ENCODE data around the gene PAM16. TPM values are rescaled to one million over a fixed set of nuclear protein-coding genes. Genes with fewer than 3 reads are reported as not detected.
A peak's percentile ranks its signal among the peaks of the same experiment; 100 is the strongest.

PAM16 gene
- total and polyA plus RNA-seq, 3 experiments from 2014 or later, result 38.6 to 70.2 (median 66.6) TPM

DNA sequence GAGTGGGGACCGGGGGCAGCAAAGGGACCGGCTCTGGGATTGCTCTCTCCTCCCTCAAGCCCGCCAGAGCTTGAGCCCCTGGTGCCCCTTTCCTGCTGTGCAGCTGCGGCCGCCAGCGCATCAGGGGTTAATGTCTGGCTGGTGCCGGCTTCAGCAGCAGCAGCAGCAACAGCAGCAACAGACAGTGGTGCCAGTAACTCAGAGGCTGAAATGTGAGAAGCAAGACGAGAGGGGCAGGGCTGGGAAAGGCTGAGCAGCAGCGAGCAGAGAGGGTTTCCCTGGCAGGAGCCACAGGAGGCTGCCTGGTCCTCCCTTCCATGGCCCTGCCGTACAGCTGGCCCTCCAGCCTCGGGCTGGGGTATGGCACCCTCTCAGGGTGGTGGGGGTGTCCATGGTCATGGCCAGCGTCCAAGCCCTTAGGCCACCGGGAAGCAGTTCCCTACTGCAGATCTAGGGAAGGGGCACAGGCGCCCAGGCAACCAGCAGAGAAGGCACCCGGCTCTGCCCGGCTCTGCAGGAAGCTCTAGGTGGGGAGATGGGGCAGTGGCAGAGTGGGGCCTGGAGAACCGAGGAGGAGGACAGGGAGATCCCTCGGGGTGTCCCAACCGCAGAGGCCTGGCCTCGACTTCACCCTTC lies 57.2 kb downstream of the PAM16 start:
- Mint-ChIP-seq H3K27ac (no peak overlapping the region), H3K4me3 (no peak overlapping the region), H3K27me3 (peaks cover 0 to 10% of the 10 kb centered on the region in 2 donors), H3K4me1 (no peaks in the 10 kb centered on the region), H3K36me3 (no peaks in the 10 kb centered on the region), H3K9me3 (no peaks in the 10 kb centered on the region)
- Histone ChIP-seq H3K27me3 (ENCODE audit: insufficient read depth, low read length, poor library complexity, severe bottlenecking) (no peaks in the 10 kb centered on the region), H3K36me3 (ENCODE audit: insufficient read depth, low read length) (no peaks in the 10 kb centered on the region), H3K27ac (ENCODE audit: low read depth, low read length) (no peak overlapping the region), H3K4me1 (ENCODE audit: insufficient read depth, low read length) (no peaks in the 10 kb centered on the region), H3K9me3 (ENCODE audit: low read length) (no peaks in the 10 kb centered on the region), H3K4me3 (ENCODE audit: low read length) (no peak overlapping the region)
- no peak for DNase-seq
- ChIA-PET POLR2A (no interaction called here), CTCF (interaction anchor here (0.8 to 1.3 kb wide), 3 partner anchors 10 to 40 kb away, joined by 3 to 4 read pairs (median 3); no protein-coding TSS in a partner anchor)

GRCh38 chr16:4293181-4293716 lies 57.9 kb downstream of the PAM16 start:
- H3K4me3 Mint-ChIP-seq, result no peak overlapping the region
- peaks cover 0 to 10% of the 10 kb centered on the region in 2 donors for H3K27me3 Mint-ChIP-seq
- H3K4me1 Mint-ChIP-seq, result peaks cover under 1 to 4% (median 3%) of the 10 kb centered on the region in 3 donors
- Histone ChIP-seq H3K27me3 (ENCODE audit: insufficient read depth, low read length, poor library complexity, severe bottlenecking) (no peaks in the 10 kb centered on the region), H3K36me3 (ENCODE audit: insufficient read depth, low read length) (no peaks in the 10 kb centered on the region), H3K4me3 (ENCODE audit: low read length) (no peak overlapping the region), H3K9me3 (ENCODE audit: low read length) (no peaks in the 10 kb centered on the region), H3K4me1 (ENCODE audit: insufficient read depth, low read length) (peaks cover 6% of the 10 kb centered on the region), H3K27ac (ENCODE audit: low read depth, low read length) (no peak overlapping the region)
- H3K9me3 Mint-ChIP-seq, result no peaks in the 10 kb centered on the region
- no peak for DNase-seq
- H3K27ac Mint-ChIP-seq, result peak overlapping the region in 3 of 8 donors; percentile 38 to 93 (median 60)
- CTCF ChIA-PET, result interaction anchor here (0.8 to 1.3 kb wide), 4 partner anchors 11 to 39 kb away, joined by 3 to 4 read pairs (median 3); no protein-coding TSS in a partner anchor
- POLR2A ChIA-PET, result interaction anchor here (0.6 kb wide), 1 partner anchor 221 kb away, joined by 3 read pairs; no protein-coding TSS in a partner anchor
- no peaks in the 10 kb centered on the region for H3K36me3 Mint-ChIP-seq

GRCh38 chr16:4291699-4292098 lies 59.4 kb downstream of the PAM16 start:
- Histone ChIP-seq H3K4me3 (ENCODE audit: low read length) (no peak overlapping the region), H3K27me3 (ENCODE audit: insufficient read depth, low read length, poor library complexity, severe bottlenecking) (no peaks in the 10 kb centered on the region), H3K27ac (ENCODE audit: low read depth, low read length) (no peak overlapping the region), H3K4me1 (ENCODE audit: insufficient read depth, low read length) (peaks cover 10% of the 10 kb centered on the region), H3K9me3 (ENCODE audit: low read length) (no peaks in the 10 kb centered on the region), H3K36me3 (ENCODE audit: insufficient read depth, low read length) (no peaks in the 10 kb centered on the region)
- H3K27ac Mint-ChIP-seq, result no peak overlapping the region
- no peaks in the 10 kb centered on the region for H3K36me3 Mint-ChIP-seq
- H3K4me1 Mint-ChIP-seq, result peaks cover 6 to 9% (median 9%) of the 10 kb centered on the region in 3 donors
- ChIA-PET CTCF (interaction anchor here (0.5 to 4.0 kb wide), 2 partner anchors 38 to 74 kb away, joined by 3 to 72 read pairs; no protein-coding TSS in a partner anchor), POLR2A (no interaction called here)
- peak overlapping the region in 1 of 7 donors; percentile 40 for H3K4me3 Mint-ChIP-seq
- peaks cover 0 to 14% of the 10 kb centered on the region in 2 donors for H3K27me3 Mint-ChIP-seq
- DNase-seq, result no peak
- no peaks in the 10 kb centered on the region for H3K9me3 Mint-ChIP-seq

Other genes with a start within 250 kb of the PAM16 start
- 1 to 10 TPM; 8.2 to 9.2 TPM for gene ADCY9, start 234.9 kb downstream of the PAM16 start, total RNA-seq
- gene ADCY9, start 234.9 kb downstream of the PAM16 start, polyA plus RNA-seq, result 1.2 TPM
- gene SRL, start 109.2 kb downstream of the PAM16 start, total RNA-seq, result not detected
- not detected for gene SRL, start 109.2 kb downstream of the PAM16 start, polyA plus RNA-seq
- gene TFAP4, start 78.3 kb downstream of the PAM16 start, total RNA-seq, result 10 to 100 TPM; 43.0 to 43.8 TPM
- gene TFAP4, start 78.3 kb downstream of the PAM16 start, polyA plus RNA-seq, result 0.92 TPM
- gene GLIS2, start 35.3 kb downstream of the PAM16 start, total RNA-seq, result under 1 TPM; 0.13 to 0.26 TPM
- not detected for gene GLIS2, start 35.3 kb downstream of the PAM16 start, polyA plus RNA-seq
- under 1 TPM in 1 of 2 experiments, not detected in 1; 0.31 TPM for gene VASN, start 20.5 kb upstream of the PAM16 start, total RNA-seq
- gene VASN, start 20.5 kb upstream of the PAM16 start, polyA plus RNA-seq, result not detected
- gene CORO7, start 65.3 kb upstream of the PAM16 start, total RNA-seq, result 10 to 100 TPM; 92.0 to 96.3 TPM
- gene CORO7, start 65.3 kb upstream of the PAM16 start, polyA plus RNA-seq, result 129 TPM
- 100 to 1,000 TPM; 104 to 108 TPM for gene DNAJA3, start 74.5 kb upstream of the PAM16 start, total RNA-seq
- 51.1 TPM for gene DNAJA3, start 74.5 kb upstream of the PAM16 start, polyA plus RNA-seq
- 10 to 100 TPM; 63.8 to 65.8 TPM for gene NMRAL1, start 123.3 kb upstream of the PAM16 start, total RNA-seq
- gene NMRAL1, start 123.3 kb upstream of the PAM16 start, polyA plus RNA-seq, result 75.4 TPM
- gene HMOX2, start 125.1 kb upstream of the PAM16 start, total RNA-seq, result 10 to 100 TPM; 87.5 to 95.2 TPM
- 178 TPM for gene HMOX2, start 125.1 kb upstream of the PAM16 start, polyA plus RNA-seq
- 10 to 100 TPM; 28.4 to 32.1 TPM for gene CDIP1, start 187.5 kb upstream of the PAM16 start, total RNA-seq
- 21.8 TPM for gene CDIP1, start 187.5 kb upstream of the PAM16 start, polyA plus RNA-seq
- gene C16orf96, start 205.0 kb upstream of the PAM16 start, total RNA-seq, result under 1 TPM; 0.07 to 0.11 TPM
- gene C16orf96, start 205.0 kb upstream of the PAM16 start, polyA plus RNA-seq, result 0.05 TPM

Data from CD8-positive, alpha-beta memory T cell (primary cell).